IPS DF 4.7 (cell line): Measurements from ENCODE around the gene CSE1L.
"Not testable (repeated sequence)": the region's sequence is repeated elsewhere in the genome, so short reads cannot be mapped to it uniquely, and the experiment has no call there.

Experiments
- DNase-seq: peaks from one replicate; pipeline ENCODE4 v3.0.0-alpha.2; 2013; ENCODE audit warnings: low spot score; ENCODE audit errors: extremely low read depth

CSE1L gene

DNA sequence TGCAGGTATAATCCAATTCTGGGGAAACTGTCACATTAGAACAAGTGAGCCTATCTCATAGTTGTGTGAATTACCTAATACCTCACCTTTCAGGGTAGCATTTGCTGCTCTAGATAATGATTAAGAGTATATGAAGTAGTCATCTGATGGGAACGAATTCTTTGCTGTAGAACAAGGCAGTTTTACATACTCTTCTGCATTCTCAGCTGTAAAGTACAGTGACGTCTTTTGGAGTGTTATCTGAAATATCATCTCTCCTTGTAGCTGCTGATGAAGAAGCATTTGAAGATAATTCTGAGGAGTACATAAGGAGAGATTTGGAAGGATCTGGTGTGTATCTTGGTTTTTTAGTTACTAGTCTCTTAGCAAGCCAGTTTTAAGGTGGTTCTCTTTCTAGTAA lies 28.4 kb downstream of the CSE1L start:
- no peak for DNase-seq

DNA sequence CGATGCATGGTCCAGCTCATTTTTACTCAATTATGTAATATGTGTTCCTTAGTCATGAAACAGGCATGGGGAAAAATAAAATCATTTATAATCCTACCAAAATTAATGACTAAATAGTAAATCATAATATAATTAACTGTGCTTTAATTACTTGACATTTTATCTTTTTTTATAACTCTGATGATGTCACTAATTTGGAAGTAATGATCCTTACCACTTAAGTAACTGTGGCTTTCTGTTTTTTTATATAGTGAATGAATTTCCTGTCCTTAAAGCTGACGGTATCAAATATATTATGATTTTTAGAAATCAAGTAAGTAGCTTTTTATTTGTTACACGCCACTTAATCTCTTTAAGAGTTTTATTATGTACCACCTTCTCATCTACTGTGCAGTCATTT lies 32.2 kb downstream of the CSE1L start:
- no peak for DNase-seq

DNA sequence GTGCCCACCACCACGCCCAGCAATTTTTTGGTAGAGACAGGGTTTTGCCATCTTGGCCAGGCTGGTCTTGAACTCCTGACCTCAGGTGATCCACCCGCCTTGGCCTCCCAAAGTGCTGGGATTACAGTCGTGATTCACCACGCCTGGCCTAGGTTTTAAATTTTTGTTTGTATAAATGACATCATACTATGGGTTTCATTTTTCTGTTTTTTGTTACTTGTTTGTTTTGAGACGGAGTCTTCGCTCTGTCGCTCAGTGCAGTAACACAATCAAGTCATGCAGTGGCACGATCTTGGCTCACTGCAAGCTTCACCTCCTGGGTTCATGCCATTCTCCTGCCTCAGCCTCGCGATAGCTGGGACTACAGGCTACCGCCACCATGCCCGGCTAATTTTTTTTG lies 36.2 kb downstream of the CSE1L start:
- DNase-seq: not testable (repeated sequence)

DNA sequence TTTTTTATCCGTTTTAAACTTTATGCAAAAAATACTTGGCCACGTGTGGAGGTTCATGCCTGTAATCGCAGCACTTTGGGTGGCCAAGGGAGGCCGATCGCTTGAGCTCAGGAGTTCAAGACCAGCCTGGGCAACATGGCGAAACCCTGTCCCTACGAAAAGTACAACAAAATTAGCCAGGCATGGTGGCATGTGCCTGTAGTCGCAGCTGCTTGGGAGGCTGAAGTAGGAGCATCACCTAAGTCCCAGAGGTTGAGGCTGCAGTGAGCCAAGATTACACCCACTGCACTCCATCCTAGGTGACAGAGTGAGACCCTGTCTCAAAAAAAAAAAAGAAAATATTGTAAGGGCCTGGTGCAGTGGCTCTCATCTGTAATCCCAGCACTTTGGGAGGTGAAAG lies 45.0 kb downstream of the CSE1L start:
- DNase-seq: no peak

DNA sequence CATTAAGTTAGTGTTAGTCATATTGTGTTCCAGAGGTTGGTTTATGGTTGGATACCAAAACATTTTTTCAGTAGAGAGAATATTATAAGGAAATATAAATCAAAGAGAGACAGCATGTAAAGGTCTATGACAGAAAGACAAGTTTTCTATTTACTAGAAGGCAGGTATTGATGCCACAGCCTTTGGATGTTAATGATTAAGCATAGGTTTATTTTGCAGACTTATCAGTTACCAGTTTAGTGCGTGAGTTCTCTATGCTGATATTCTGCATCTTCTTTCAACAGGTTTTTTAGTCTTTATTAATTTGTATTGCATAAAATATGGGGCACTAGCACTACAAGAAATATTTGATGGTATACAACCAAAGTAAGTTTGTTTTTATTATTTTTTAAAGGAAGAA lies 45.6 kb downstream of the CSE1L start:
- no peak for DNase-seq

DNA sequence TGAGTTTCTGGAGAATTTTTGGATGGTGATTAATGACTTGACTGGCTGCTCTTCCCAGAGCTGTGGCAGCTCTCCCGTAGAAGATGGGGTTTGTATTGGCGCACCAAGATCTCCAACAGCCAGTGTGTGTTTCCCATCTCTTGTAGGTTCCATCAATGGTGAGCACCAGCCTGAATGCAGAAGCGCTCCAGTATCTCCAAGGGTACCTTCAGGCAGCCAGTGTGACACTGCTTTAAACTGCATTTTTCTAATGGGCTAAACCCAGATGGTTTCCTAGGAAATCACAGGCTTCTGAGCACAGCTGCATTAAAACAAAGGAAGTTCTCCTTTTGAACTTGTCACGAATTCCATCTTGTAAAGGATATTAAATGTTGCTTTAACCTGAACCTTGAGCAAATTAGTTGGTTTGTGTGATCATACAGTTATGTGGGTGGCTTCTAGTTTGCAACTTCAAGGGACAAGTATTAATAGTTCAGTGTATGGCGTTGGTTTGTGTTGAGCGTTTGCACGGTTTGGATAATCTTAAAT lies 50.2 kb downstream of the CSE1L start:
- DNase-seq: no peak

DNA sequence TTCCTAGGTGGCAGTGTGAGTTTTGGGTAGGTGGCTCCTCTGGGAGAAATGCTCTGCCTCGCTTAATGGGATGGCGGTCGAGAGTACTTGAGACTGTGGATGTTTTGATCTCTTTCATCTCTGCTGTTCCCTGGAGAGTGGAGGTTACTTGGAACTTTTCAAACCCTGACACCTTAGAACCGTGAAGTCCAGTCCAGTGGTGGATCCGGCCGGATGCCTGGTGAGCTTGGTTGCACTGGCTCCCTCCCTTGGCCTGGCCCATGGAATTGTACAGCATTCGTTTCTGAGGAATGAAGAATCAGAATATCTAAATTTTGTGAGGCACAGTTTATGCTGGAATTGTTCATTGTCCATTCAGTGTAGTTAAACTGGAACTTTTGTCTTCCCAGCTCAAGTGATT lies 51.0 kb downstream of the CSE1L start:
- no peak for DNase-seq

DNA sequence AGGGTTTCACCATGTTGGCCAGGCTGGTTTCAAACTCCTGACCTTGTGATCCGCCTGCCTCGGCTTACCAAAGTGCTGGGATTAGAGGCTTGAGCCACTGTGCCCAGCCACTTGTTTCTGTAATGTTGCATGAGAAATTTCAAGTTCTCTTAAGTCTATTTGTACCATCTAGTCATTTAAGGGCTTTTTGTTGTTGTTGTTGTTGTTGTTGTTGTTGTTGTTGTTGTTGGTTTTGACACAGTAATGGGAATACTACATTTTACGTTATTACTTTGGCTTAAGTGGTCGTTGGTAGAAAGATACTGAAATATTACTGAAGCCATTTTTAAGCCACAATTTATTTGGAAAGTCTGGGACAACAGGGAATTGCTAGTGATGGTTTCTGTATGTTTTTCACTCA lies 52.0 kb downstream of the CSE1L start:
- no peak for DNase-seq

DNA sequence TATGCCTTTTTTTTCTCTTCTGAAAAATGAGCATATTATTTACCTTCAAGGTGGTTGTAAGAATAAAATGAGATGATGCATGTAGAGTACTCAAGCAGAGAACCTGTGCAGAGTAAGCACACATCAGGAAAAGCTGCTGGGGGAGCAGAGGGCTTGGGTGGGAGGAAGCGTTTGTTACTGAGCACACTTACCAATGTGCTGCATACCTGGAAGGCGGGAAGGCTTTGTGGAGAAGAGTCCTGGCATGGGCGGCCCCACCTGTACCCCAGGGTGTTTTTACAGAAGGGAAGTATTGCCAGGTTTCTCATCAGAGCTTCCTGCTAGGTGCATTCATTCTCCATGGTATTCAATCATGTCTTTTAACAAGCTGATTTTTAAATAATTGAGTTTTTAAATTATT lies 52.9 kb downstream of the CSE1L start:
- no peak for DNase-seq

DNA sequence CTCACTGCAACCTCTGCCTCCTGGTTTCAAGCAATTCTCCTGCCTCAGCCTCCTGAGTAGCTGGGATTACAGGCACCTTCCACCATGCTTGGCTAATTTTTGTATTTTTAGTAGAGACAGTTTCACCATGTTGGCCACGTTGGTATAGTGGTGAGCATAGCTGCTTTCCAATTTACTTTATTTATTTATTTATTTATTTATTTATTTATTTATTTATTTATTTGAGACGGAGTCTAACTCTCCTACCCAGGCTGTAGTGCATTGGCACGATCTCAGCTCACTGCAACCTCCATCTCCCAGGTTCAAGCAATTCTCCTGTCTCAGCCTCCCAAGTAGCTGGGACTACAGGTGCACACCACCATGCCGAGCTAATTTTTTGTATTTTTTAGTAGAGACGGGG lies 54.2 kb downstream of the CSE1L start:
- DNase-seq: not testable (repeated sequence)

DNA sequence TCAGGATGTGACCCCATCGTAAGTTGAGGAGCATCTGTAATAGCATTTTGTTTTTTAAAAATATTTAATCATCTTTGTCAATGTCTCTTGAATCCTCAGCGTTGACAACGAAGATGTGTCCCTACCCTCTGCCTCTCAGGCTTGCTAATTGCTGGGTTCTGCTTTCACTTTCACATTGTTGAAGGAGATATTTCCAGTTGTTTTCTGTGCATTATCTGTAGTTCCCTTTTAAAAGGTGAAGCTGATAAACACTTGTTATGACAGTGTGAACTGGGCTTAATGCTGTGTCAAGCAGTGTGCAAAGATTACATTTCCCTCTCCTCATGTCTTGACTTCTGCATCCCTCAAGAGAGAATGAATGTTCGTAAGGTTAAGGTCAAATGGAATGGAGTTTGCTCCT lies 54.9 kb downstream of the CSE1L start:
- no peak for DNase-seq

DNA sequence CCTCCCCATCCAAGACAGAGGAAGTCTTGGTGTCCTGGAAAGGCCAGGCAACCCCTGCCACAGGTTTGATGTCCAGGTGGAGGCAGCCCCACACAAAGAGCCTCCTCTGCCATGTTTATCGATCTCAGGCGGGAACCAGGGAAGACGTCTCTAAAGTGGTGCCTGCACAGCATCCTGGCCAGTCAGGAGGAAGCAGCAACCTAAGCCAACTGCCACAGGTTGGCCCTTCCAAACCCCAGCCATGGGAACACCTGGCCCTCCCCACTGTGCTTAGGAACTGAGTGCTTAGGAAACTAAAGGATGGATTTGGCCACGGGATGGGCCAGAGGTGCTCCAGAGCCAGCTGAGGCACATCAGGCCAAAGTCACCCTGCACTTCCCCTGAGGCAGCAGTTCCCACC lies 56.9 kb downstream of the CSE1L start:
- no peak for DNase-seq

DNA sequence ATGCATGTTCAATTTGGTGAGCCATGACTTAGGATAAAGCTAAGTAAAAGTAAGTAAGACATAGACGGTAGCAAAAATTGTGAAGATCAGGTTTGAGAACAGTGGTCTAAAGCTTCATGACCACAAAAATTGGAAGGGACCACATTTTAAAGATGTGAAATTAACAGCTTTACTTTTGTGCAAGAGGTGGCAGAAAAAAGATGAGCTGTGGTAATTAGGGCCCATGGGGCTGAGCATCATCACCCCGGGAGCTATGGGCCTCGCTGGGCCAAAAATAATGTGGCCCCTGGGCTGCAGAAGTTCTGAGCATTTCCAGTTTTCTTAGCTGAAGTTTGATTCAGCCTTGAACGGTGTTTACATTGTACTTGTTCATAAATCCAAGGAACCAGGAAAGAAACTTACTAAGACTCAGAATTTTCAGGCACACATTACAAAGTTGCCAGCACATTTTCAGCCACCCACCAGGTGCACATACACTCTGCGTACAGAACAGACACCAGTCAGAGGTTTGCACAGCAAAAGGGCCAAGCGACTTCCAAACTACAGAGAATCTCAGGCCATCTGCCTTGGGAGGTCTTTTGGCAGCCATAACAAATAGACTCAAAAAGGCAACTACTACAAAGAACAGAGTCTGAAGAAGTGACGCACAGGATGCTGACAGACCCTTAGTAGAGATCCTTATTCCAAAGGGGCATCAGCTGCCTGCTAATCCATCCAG lies 57.7 kb downstream of the CSE1L start:
- DNase-seq: no peak

DNA sequence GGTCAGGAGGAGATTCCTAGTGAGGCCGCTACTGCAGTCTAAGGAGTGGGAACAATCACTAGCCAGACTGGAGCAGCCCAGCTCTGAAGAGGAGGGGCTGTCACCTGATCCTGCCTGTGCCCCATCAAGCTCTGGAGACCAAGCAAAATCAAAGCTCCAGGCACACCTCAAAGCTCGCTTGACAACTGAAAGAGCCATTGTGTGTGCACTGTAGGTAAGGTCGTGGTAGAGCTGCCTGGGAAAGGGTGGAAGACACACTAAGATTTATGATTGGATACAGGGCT lies 58.2 kb downstream of the CSE1L start:
- no peak for DNase-seq

DNA sequence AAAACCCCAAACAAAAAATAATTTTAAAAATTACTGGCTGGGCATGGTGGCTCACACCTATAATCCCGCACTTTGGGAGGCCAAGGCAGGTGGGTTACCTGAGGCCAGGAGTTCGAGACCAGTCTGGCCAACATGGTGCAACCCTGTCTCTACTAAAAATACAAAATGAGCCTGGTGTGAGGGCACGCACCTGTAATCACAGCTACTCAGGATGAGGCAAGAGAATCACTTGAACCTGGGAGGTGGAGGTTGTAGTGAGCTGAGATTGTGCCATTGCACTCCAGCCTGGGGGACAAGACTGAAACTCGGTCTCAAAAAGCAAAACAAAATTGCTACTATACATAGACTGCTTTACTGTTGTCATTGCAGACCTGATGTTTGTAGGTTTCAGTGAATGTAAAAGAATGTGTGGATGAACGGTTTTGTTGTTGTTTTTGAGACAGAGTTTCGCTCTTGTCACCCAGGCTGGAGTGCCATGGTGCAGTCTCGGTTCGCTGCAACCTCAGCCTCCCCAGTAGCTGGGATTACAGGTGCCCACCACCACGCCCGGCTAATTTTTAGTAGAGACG lies 59.0 kb downstream of the CSE1L start:
- DNase-seq: not testable (repeated sequence)

DNA sequence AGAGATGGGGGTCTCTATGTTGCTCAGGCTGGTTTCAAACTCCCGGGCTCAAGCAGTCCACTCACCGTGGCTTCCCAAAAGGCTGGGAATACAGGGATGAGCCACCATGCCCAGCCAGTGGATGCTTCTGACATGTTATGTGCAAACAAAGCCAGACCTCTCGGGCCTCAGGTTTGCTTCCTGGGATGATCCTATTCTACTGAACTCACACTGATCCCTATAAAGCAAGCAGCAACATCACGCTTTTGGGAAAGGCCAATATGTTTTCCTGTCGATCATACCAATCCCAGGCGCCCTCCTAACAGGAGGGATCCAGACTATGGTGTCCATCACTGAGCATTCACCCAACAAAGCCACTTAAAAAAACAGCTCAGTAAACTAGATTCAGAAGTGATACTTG lies 60.2 kb downstream of the CSE1L start:
- no peak for DNase-seq

DNA sequence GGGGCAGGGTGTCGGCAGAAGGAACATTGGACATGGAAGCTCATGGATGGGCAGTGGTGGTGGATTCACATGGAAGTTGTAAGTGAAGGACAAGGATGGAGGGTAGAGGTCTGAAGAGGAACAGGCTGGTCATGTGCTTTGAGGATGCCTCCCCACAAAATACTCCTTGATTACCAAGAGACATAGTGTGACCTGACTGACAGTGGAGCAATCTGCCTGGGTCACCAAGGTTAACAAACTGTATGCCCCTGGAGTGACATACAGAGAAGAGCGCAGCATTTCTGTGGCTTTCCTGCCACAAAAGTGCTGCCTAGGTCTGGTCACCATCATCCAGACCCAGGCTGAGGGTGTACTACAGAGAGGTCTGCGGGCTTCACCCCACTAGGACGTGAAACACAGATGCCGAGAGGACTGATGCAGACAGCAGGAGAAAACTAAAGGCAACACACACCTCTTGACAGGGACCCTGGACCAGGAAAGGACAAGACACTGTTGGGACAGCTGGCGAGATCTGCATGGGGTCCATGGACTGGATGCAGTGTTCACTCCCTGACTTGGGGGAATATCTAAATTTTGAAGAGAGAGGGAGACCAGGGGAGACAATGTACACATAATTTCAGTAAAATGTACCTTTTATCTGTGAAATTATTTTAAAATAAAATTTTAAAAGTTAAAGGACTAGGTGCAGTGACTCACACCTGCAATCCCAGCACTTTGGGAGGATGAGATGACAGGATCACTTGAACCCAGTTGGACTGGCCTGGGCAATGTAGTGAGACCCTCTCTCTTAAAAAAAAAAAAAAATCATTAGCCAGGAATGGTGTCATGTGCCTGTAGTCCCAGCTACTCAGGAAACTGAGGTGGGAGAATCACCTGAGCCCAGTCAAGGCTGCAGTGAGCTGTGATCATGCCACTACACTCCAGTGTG lies 64.9 kb downstream of the CSE1L start:
- DNase-seq: no peak

DNA sequence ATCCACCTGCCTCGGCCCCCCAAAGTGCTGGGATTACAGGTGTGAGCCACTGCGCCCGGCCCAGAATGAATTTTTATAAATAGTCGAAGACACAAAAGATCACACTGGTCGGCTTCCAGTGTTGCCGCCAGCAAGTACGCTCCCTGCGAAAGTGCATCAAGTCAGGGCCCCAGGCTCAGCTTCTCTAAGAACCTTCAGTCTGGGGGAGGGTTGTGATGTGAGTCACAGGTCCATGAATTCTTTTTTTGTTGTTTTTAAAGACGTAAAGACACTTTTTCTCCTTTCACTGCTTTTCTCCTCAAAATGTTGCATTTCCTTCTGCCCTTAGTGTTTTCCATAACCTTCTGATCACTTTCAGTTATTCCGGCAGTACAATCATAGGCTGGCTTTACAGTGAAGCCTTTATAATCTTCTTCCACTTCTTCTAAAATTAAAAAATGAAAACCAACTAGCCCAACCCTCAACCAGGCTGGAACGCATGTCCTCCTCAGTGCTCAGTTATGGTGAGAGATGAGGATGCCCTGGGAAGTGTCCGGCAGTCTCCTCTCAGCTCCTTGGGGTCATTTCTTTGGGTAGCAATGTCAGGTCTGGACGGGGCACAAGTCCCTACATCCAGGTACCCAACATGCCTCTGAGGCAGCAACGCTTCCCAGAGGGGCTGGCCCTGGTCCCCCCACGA lies 66.6 kb downstream of the CSE1L start:
- DNase-seq: no peak

DNA sequence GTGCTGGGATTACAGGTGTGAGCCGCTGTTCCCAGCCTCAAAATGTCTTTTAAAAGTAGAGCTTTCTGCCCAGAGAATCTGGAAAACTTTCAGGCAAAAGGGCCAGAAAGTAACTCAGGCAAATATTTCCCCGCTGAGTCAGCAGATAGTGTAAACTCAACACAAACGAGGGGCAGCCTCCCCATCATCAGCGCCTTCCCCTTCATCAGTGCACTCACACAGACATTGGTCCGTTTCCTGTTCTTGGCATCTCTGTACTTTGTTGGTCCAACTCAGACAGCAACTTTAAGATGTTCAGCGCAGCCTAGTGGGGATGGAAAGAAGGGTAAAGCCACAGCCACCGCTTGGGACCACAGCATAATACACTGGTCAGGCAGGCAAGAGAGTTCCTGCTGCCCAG lies 69.5 kb downstream of the CSE1L start:
- DNase-seq: no peak

DNA sequence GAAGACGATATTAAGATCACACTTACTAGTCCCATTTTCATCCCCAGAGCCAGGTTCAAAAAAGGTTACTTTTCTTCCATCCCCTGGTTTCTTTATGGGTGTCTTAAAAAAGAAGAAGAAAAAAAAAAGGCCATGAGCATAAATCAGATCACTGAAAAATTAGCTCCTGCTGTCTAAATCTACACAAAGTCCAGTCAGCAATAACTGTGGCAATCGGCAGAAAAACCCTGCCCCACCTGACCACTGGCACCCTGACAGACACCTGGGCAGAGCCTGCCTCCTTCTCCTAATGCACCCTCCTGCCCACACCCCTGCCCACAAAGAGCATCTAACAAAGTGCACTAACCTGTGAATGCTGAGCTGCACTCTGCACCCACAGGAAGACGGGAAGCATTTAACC lies 72.2 kb downstream of the CSE1L start:
- DNase-seq: no peak

DNA sequence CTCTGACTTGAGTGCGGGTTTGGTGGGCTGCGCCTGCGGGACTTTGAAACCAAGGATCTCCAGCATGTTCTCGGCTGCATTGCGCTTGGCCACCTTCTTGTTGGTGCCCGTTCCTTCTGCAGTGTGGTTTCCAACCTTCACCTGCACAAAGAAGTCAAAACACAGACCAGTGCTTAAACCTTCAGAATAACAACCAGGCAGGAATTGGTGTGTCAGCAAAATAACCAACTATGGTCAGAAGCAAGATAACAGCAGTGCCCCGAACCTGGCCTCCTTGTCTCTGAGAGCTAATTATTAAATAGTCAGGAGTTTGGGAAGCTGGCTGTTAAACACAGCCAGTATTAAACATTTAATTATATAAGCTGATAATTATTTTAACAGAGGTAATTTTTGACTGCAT lies 73.9 kb downstream of the CSE1L start:
- DNase-seq: no peak

DNA sequence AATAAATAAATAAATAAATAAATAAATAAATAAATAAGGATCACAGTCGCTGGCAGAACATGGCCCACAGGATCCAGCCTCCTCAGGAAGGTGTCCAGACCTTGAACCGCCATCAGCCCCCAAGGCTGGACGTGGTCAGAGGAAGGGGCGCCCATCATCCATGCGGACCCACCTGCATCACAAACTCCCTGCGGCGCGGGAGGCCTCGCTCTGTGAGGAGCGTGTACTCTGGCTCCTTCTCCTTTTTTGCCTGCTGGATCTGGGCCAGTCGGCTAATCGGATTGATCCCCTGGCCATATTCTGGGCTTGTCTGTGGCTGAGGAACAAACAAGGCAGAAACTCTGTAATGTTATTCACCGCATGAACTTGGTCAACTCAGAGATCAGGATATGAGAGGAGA lies 76.8 kb downstream of the CSE1L start:
- DNase-seq: no peak
